Measurements from ENCODE around the gene BBOF1.

BBOF1 gene

DNA sequence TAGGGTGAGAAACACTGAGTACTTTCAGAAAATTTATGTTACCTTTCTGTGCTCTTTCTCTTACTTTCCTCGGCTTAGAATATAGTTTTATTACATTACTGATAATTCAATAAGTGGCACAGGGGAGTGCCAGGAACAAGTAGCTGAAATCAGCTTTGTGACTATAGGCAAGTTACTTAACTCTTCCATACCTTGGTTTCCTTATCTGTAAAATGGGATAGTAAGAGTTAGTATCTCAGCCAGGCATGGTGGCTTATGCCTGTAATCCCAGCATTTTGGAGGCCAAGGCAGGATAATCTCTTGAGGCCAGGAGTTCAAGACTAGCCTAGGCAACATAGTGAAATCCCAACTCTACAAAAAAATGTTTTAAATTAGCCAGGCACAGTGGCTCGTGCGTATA lies 15.4 kb downstream of the BBOF1 start:
- H3K27me3 ChIP-seq (ENCODE audit: control insufficient read depth, insufficient read depth, low read length) = no peaks in the 10 kb centered on the region
- H3K36me3 ChIP-seq (ENCODE audit: control insufficient read depth, insufficient read depth, low read length) = no peaks in the 10 kb centered on the region
- no peaks in the 10 kb centered on the region for H3K9me3 ChIP-seq (ENCODE audit: control insufficient read depth, insufficient read depth, low read length)
- no peak overlapping the region for H3K27ac ChIP-seq (ENCODE audit: low read depth, low read length)
- H3K4me1 ChIP-seq (ENCODE audit: control insufficient read depth, insufficient read depth, low read length) = no peaks in the 10 kb centered on the region
- no peak overlapping the region for H3K9ac ChIP-seq (ENCODE audit: low read depth, low read length)
- no peak overlapping the region for H3K4me3 ChIP-seq (ENCODE audit: low read depth, low read length)

DNA sequence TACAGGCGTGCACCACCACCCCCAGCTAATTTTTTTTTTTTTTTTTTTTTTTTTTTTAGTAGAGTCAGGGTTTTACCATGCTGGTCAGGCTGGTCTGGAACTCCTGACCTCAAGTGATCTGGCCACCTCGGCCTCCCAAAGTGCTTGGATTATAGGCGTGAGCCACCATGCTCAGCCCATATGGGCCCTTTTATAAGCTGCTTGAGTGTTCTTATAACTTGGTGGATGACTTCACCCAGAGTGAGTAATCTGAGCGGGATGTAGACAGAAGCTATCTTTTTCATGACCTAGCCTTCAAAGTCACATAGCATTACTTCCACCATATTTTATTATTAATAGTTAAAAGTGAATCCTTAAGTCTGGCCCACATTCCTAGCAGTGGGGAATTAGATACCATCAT lies 16.4 kb downstream of the BBOF1 start:
- no peaks in the 10 kb centered on the region for H3K27me3 ChIP-seq (ENCODE audit: control insufficient read depth, insufficient read depth, low read length)
- H3K27ac ChIP-seq (ENCODE audit: low read depth, low read length) = no peak overlapping the region
- no peak overlapping the region for H3K9ac ChIP-seq (ENCODE audit: low read depth, low read length)
- H3K4me1 ChIP-seq (ENCODE audit: control insufficient read depth, insufficient read depth, low read length) = no peaks in the 10 kb centered on the region
- no peaks in the 10 kb centered on the region for H3K36me3 ChIP-seq (ENCODE audit: control insufficient read depth, insufficient read depth, low read length)
- no peaks in the 10 kb centered on the region for H3K9me3 ChIP-seq (ENCODE audit: control insufficient read depth, insufficient read depth, low read length)
- H3K4me3 ChIP-seq (ENCODE audit: low read depth, low read length) = no peak overlapping the region

DNA sequence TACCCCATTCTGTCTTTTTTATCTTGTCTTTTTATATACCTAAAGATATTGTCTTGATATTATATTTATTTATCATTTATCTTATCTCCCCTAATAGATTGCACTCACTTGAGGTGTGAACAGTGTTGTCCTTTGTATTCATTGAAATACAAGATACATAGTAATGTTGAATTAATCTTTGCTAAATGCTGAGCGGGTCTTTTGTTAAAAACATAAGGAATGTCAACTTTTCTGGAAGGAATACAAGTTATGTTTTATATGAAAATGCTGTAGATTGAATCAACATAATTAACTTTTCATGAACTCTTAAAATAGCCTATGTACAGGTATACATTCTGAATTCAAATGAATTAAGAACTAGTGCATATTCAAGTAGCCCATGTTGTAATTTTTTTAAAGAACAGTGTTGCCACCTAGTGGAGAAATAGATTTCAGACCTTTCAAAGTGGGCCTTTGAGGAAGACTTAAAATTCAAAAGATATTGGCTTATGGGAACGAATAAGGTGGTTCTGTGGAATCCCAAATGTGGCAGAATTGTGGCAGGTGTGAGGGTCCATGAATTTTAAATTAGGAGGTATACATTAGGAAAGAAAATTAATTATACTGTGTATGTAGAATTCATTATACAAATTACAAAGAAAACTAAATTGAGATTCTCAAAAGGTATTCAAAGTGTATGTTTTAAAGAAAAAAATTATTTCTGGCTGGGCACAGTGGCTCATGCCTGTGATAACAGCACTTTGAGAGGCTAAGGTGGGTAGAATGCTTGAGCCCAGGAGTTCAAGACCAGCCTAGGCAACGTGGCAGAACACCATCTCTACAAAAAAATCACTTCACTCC lies 19.1 kb downstream of the BBOF1 start:
- Histone ChIP-seq H3K9ac (ENCODE audit: low read depth, low read length) (no peak overlapping the region), H3K4me3 (ENCODE audit: low read depth, low read length) (no peak overlapping the region), H3K36me3 (ENCODE audit: control insufficient read depth, insufficient read depth, low read length) (no peaks in the 10 kb centered on the region), H3K27me3 (ENCODE audit: control insufficient read depth, insufficient read depth, low read length) (no peaks in the 10 kb centered on the region), H3K27ac (ENCODE audit: low read depth, low read length) (no peak overlapping the region), H3K4me1 (ENCODE audit: control insufficient read depth, insufficient read depth, low read length) (no peaks in the 10 kb centered on the region), H3K9me3 (ENCODE audit: control insufficient read depth, insufficient read depth, low read length) (no peaks in the 10 kb centered on the region)

GRCh38 chr14:74042296-74042695 lies 23.1 kb downstream of the BBOF1 start:
- H3K27me3 ChIP-seq (ENCODE audit: control insufficient read depth, insufficient read depth, low read length) = no peaks in the 10 kb centered on the region
- no peaks in the 10 kb centered on the region for H3K36me3 ChIP-seq (ENCODE audit: control insufficient read depth, insufficient read depth, low read length)
- H3K9me3 ChIP-seq (ENCODE audit: control insufficient read depth, insufficient read depth, low read length) = no peaks in the 10 kb centered on the region
- H3K4me1 ChIP-seq (ENCODE audit: control insufficient read depth, insufficient read depth, low read length) = no peaks in the 10 kb centered on the region
- H3K27ac ChIP-seq (ENCODE audit: low read depth, low read length) = no peak overlapping the region
- H3K4me3 ChIP-seq (ENCODE audit: low read depth, low read length) = no peak overlapping the region
- no peak overlapping the region for H3K9ac ChIP-seq (ENCODE audit: low read depth, low read length)

- Histone ChIP-seq H3K9ac (ENCODE audit: low read depth, low read length) (no peak overlapping the region), H3K36me3 (ENCODE audit: control insufficient read depth, insufficient read depth, low read length) (no peaks in the 10 kb centered on the region), H3K27me3 (ENCODE audit: control insufficient read depth, insufficient read depth, low read length) (no peaks in the 10 kb centered on the region), H3K4me3 (ENCODE audit: low read depth, low read length) (no peak overlapping the region), H3K27ac (ENCODE audit: low read depth, low read length) (no peak overlapping the region), H3K9me3 (ENCODE audit: control insufficient read depth, insufficient read depth, low read length) (no peaks in the 10 kb centered on the region), H3K4me1 (ENCODE audit: control insufficient read depth, insufficient read depth, low read length) (no peaks in the 10 kb centered on the region)
Observed at GRCh38 chr14:74045522-74045921, 26.4 kb downstream of the BBOF1 start.

GRCh38 chr14:74048281-74048680 lies 29.1 kb downstream of the BBOF1 start:
- no peaks in the 10 kb centered on the region for H3K27me3 ChIP-seq (ENCODE audit: control insufficient read depth, insufficient read depth, low read length)
- H3K4me3 ChIP-seq (ENCODE audit: low read depth, low read length) = no peak overlapping the region
- H3K36me3 ChIP-seq (ENCODE audit: control insufficient read depth, insufficient read depth, low read length) = no peaks in the 10 kb centered on the region
- H3K4me1 ChIP-seq (ENCODE audit: control insufficient read depth, insufficient read depth, low read length) = no peaks in the 10 kb centered on the region
- no peak overlapping the region for H3K27ac ChIP-seq (ENCODE audit: low read depth, low read length)
- H3K9ac ChIP-seq (ENCODE audit: low read depth, low read length) = no peak overlapping the region
- H3K9me3 ChIP-seq (ENCODE audit: control insufficient read depth, insufficient read depth, low read length) = no peaks in the 10 kb centered on the region

GRCh38 chr14:74049876-74050495 lies 30.8 kb downstream of the BBOF1 start:
- no peaks in the 10 kb centered on the region for H3K4me1 ChIP-seq (ENCODE audit: control insufficient read depth, insufficient read depth, low read length)
- no peaks in the 10 kb centered on the region for H3K27me3 ChIP-seq (ENCODE audit: control insufficient read depth, insufficient read depth, low read length)
- no peak overlapping the region for H3K27ac ChIP-seq (ENCODE audit: low read depth, low read length)

GRCh38 chr14:74062809-74063150 lies 43.6 kb downstream of the BBOF1 start:
- H3K4me3 ChIP-seq (ENCODE audit: low read depth, low read length) = no peak overlapping the region
- H3K9ac ChIP-seq (ENCODE audit: low read depth, low read length) = no peak overlapping the region
- H3K27ac ChIP-seq (ENCODE audit: low read depth, low read length) = no peak overlapping the region
- H3K27me3 ChIP-seq (ENCODE audit: control insufficient read depth, insufficient read depth, low read length) = no peaks in the 10 kb centered on the region
- no peaks in the 10 kb centered on the region for H3K4me1 ChIP-seq (ENCODE audit: control insufficient read depth, insufficient read depth, low read length)
- H3K9me3 ChIP-seq (ENCODE audit: control insufficient read depth, insufficient read depth, low read length) = no peaks in the 10 kb centered on the region
- peaks cover 50% of the 10 kb centered on the region for H3K36me3 ChIP-seq (ENCODE audit: control insufficient read depth, insufficient read depth, low read length)

More at GRCh38 chr14:74049876-74050495, 30.8 kb downstream of the BBOF1 start:
- Histone ChIP-seq H3K9me3 (ENCODE audit: control insufficient read depth, insufficient read depth, low read length) (no peaks in the 10 kb centered on the region), H3K36me3 (ENCODE audit: control insufficient read depth, insufficient read depth, low read length) (no peaks in the 10 kb centered on the region), H3K9ac (ENCODE audit: low read depth, low read length) (no peak overlapping the region), H3K4me3 (ENCODE audit: low read depth, low read length) (no peak overlapping the region)

- Histone ChIP-seq H3K27me3 (ENCODE audit: control insufficient read depth, insufficient read depth, low read length) (no peaks in the 10 kb centered on the region), H3K36me3 (ENCODE audit: control insufficient read depth, insufficient read depth, low read length) (peaks cover 51% of the 10 kb centered on the region), H3K4me3 (ENCODE audit: low read depth, low read length) (no peak overlapping the region), H3K9me3 (ENCODE audit: control insufficient read depth, insufficient read depth, low read length) (no peaks in the 10 kb centered on the region), H3K4me1 (ENCODE audit: control insufficient read depth, insufficient read depth, low read length) (no peaks in the 10 kb centered on the region), H3K27ac (ENCODE audit: low read depth, low read length) (no peak overlapping the region), H3K9ac (ENCODE audit: low read depth, low read length) (no peak overlapping the region)
Observed at GRCh38 chr14:74064426-74064825, 45.3 kb downstream of the BBOF1 start.

GRCh38 chr14:74064883-74065282 lies 45.7 kb downstream of the BBOF1 start:
- Histone ChIP-seq H3K4me3 (ENCODE audit: low read depth, low read length) (no peak overlapping the region), H3K36me3 (ENCODE audit: control insufficient read depth, insufficient read depth, low read length) (peaks cover 47% of the 10 kb centered on the region), H3K27me3 (ENCODE audit: control insufficient read depth, insufficient read depth, low read length) (no peaks in the 10 kb centered on the region), H3K9ac (ENCODE audit: low read depth, low read length) (no peak overlapping the region), H3K27ac (ENCODE audit: low read depth, low read length) (no peak overlapping the region), H3K4me1 (ENCODE audit: control insufficient read depth, insufficient read depth, low read length) (no peaks in the 10 kb centered on the region), H3K9me3 (ENCODE audit: control insufficient read depth, insufficient read depth, low read length) (no peaks in the 10 kb centered on the region)

GRCh38 chr14:74065746-74066575 lies 46.8 kb downstream of the BBOF1 start:
- Histone ChIP-seq H3K27me3 (ENCODE audit: control insufficient read depth, insufficient read depth, low read length) (no peaks in the 10 kb centered on the region), H3K4me3 (ENCODE audit: low read depth, low read length) (no peak overlapping the region), H3K27ac (ENCODE audit: low read depth, low read length) (no peak overlapping the region), H3K9ac (ENCODE audit: low read depth, low read length) (no peak overlapping the region), H3K9me3 (ENCODE audit: control insufficient read depth, insufficient read depth, low read length) (no peaks in the 10 kb centered on the region), H3K36me3 (ENCODE audit: control insufficient read depth, insufficient read depth, low read length) (peaks cover 46% of the 10 kb centered on the region), H3K4me1 (ENCODE audit: control insufficient read depth, insufficient read depth, low read length) (no peaks in the 10 kb centered on the region)
